AG04449 (cell line): ENCODE results near the gene MCL1.

Source experiments
- CTCF ChIA-PET: fragments of 350-600 bp; formaldehyde crosslinking; extraction: SDS; loops from one replicate; lab custom pipeline; 2021; ENCODE audit warnings: antibody characterized with exemption; lab: Yijun Ruan, JAX
- POLR2A ChIA-PET: fragments of 400-600, 350-600 bp; formaldehyde crosslinking; extraction: SDS; loops from one replicate; lab custom pipeline; 2020; ENCODE audit warnings: antibody characterized with exemption, inconsistent platforms; lab: Yijun Ruan, JAX
- DNase-seq: peaks from one replicate; pipeline ENCODE4 v3.0.0-alpha.2; 2010; ENCODE audit warnings: low read depth, low spot score
- H3K4me3 ChIP-seq: 2 replicates; pipeline ENCODE4 v1.5.1; 2011; ENCODE audit warnings: low read depth, mild to moderate bottlenecking, control low read depth, low read length
- TF ChIP-seq, protein P1 (sequence below): IDR thresholded peaks from one replicate; pipeline ENCODE4 v1.5.1; 2011; ENCODE audit warnings: mild to moderate bottlenecking, moderate library complexity, low read length, control low read depth, inconsistent platforms; ENCODE audit not compliant: insufficient read depth; ENCODE audit errors: missing control alignments

Gene MCL1

DNA sequence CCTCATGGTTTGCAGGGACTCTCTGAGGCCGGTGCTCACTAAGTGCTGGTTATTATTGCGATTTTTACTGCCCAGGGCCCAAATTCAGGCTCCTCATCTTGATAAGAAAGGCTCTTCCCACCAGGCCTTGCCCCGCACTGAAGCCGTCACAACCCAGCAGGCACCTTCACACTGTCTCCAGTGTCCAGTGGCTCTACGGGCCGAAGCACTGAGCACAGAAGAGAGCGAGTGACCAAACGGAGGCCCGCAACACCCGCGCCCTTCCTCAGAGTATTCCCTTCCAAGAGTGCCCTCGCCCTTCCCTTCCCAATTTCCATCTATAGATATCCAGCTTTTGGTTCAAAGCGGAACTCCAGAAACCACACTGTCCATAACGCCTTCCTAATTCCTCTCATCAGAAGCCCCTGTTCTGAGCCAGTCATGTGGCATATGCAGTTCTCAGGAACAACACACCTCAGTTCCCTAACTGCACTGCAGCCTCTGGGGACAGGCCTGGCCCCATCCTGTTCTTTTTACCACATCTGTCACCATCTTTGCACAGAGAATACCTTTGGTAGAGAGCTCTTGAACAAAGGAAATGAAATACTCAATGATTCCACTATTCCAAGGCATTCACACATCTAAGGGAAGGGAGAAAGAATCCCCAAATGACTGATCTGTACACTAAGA lies 48.8 kb downstream of the MCL1 start:
- TF ChIP-seq, protein P1, sequence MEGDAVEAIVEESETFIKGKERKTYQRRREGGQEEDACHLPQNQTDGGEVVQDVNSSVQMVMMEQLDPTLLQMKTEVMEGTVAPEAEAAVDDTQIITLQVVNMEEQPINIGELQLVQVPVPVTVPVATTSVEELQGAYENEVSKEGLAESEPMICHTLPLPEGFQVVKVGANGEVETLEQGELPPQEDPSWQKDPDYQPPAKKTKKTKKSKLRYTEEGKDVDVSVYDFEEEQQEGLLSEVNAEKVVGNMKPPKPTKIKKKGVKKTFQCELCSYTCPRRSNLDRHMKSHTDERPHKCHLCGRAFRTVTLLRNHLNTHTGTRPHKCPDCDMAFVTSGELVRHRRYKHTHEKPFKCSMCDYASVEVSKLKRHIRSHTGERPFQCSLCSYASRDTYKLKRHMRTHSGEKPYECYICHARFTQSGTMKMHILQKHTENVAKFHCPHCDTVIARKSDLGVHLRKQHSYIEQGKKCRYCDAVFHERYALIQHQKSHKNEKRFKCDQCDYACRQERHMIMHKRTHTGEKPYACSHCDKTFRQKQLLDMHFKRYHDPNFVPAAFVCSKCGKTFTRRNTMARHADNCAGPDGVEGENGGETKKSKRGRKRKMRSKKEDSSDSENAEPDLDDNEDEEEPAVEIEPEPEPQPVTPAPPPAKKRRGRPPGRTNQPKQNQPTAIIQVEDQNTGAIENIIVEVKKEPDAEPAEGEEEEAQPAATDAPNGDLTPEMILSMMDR, result no peak
- DNase-seq, result no peak
- no peak overlapping the region for H3K4me3 ChIP-seq
- ChIA-PET CTCF (interaction anchor here (0.7 to 12.9 kb wide), 12 partner anchors 14 to 91 kb away, joined by 3 to 160 read pairs (median 4); partner anchors contain the start of genes ADAMTSL4, FALEC and TARS2), POLR2A (interaction anchor here (2.7 kb wide), 1 partner anchor 23 kb away, joined by 10 read pairs; the partner anchor contains the start of gene ECM1)

GRCh38 chr1:150529017-150529416 lies 50.4 kb downstream of the MCL1 start:
- ChIA-PET CTCF (interaction anchor here (0.9 to 12.9 kb wide), 6 partner anchors 8 to 248 kb away, joined by 3 to 160 read pairs (median 8); partner anchors contain the start of gene FALEC), POLR2A (interaction anchor here (0.7 to 1.2 kb wide), 3 partner anchors 13 to 19 kb away, joined by 3 to 4 read pairs (median 4); partner anchors contain the start of gene FALEC)
- TF ChIP-seq, protein P1, result no peak
- no peak for DNase-seq
- H3K4me3 ChIP-seq, result no peak overlapping the region

- ChIA-PET POLR2A (interaction anchor here (0.7 to 1.2 kb wide), 3 partner anchors 12 to 21 kb away, joined by 3 to 4 read pairs (median 4); partner anchors contain the start of genes ECM1 and FALEC), CTCF (interaction anchor here (0.9 to 12.9 kb wide), 6 partner anchors 9 to 247 kb away, joined by 3 to 160 read pairs (median 7); partner anchors contain the start of gene FALEC)
- no peak for DNase-seq
- TF ChIP-seq, protein P1, result no peak
- no peak overlapping the region for H3K4me3 ChIP-seq
These were observed 51.2 kb downstream of the MCL1 start for GRCh38 chr1:150528196-150528595.

GRCh38 chr1:150525348-150525747 lies 54.1 kb downstream of the MCL1 start:
- POLR2A ChIA-PET, result no interaction called here
- TF ChIP-seq, protein P1, result no peak
- DNase-seq, result no peak
- no peak overlapping the region for H3K4me3 ChIP-seq
- CTCF ChIA-PET, result no interaction called here
